Right kidney (tissue), 1 donor: ENCODE data around the gene RELT.

Experiments used
- DNase-seq: peaks from one replicate; pipeline ENCODE4 v3.0.0-alpha.2; 2016

The RELT gene

GRCh38 chr11:73390601-73391565, 14.7 kb downstream of the RELT start:
- DNase-seq: no peak

DNA sequence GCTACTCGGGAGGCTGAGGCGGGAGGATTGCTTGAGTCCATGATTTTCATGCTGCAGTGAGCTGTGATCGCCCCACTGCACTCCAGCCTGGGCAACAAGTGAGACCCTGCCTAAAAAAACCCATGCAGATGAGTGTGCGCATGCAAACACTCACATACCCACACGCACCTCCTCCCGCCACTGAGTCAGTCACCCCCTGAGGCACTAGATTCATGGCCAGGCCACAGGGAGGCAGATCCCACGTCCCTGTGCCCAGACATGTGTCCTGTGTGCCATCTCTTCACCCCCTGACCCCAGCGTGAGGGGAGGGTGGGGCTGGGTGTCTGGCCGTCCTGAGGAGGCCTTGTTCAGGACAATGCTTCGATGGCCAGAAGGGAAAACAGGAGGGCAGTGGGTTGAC, 15.5 kb downstream of the RELT start:
- no peak for DNase-seq

- DNase-seq: no peak
Observed at GRCh38 chr11:73392108-73393010, 16.2 kb downstream of the RELT start.

- DNase-seq: no peak
Observed at GRCh38 chr11:73393011-73393380, 16.8 kb downstream of the RELT start.

- peak; percentile 58 for DNase-seq
Observed at GRCh38 chr11:73393479-73394415, 17.5 kb downstream of the RELT start.

GRCh38 chr11:73394416-73395296, 18.5 kb downstream of the RELT start:
- DNase-seq: no peak

DNA sequence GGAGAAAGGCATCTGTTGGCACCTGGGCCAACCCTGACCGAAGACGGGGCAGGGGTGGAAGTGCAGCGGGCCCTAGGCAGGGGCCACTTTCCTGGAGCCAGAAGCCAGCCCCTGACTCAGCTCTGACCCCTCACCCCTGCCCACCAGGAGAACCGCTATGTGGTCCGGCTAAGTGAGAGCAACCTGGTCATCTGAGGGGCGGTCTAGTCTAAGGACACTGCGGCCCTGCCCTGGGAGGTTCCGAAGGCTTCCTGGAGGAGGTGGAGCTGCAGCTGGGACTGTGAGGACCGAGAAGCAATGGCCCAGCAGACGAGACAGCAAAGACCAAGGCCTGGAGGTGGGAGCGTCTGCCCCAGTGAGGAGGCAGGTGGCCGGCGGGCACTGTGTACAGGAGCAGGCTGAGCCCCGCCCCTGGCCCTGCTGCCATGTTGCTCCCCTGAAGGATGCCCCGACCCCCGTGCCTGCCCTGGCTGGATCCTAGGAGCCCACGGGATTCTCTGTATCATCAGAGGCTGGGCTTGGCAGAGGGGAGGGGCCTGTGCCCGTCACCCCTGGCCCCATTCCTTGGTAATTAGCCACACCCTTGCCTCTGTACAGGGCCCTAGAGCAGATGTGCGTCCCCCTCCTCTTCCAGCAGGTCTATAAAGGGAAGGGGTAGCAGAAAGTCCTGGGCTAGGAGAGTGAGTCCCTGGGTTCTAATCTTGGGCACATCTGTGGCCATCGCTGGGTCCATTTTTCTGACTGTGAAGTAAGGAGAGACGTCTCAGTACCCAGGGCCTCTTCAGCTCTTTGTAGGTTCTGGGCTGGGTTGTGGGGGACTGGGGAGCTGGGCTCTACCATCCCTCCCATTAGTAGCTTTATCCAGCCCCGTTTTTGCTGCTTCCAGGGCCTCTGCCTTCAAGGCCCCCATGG, 19.4 kb downstream of the RELT start:
- DNase-seq: no peak

DNA sequence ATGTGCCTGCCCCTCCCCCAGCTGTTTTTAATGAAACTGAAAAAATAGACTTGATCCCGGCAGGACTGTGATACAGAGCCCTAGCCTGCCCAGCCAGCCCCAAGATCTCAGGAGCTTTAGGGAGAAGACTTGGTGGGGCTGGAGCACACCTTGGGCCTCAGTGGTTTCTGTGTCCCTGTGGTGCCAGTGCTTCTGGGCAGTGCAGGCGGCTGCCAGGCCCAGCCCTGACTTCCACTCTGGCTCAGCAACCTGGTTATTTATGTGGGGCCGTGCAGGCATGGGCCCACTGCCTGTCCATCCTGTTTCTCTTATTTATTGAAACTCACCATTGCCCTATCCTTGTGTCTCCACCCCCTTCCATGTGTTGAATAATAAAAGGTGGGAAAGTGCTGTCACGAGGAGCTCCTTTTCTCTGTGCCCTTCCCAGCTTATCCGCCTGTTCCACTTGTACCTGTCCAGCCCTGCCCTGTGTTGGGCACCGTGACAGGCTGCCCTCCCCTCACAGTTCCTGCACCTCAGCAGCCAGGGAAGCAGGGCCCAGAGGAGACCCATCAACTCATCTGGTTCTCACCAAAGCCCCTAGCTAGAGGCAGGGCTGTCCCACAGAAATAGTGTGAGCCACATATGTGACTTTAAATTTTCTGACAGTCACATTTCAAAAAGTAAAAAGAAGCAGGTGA, 20.2 kb downstream of the RELT start:
- no peak for DNase-seq

DNA sequence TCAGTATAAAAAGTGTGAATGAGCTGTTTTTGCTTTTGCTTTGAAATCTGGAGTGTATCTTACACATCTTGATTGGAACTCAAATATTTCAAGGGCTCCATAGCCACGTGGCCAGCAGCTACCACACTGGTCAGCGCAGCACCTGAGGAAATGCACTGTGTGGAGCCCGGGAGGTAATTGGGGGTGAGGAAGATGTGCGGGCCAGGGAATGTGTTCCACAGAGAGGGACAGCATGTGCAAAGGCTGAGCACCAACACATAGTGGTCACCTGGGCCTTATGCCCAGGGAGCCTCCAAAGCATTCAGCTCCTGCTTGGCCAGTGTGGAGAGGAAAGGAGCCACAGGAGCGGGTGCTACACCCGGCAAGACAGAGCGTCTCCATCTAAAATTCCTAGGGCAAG, 20.8 kb downstream of the RELT start:
- no peak for DNase-seq

GRCh38 chr11:73397468-73398131, 21.4 kb downstream of the RELT start:
- no peak for DNase-seq

DNA sequence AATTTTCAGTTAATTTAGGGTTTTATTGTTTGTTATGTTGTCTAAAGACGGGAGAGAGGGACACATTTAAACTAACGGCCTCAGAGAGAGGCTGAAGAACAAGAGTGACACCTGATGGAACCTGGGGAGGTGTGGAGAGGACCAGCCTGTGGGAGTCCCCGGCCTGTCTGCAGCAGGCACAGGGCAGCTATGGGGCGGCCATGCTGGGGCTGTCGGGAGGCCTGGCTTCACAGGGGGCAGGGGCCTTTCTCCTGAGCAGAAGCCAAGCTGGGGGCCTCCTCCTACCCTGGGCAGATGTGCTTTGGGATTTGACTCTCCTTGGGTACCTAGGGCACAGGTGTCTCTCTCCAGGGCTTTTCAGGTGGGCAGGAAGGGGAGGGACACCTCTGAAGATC, 21.9 kb downstream of the RELT start:
- DNase-seq: no peak

GRCh38 chr11:73398721-73399120, 22.5 kb downstream of the RELT start:
- DNase-seq: no peak

DNA sequence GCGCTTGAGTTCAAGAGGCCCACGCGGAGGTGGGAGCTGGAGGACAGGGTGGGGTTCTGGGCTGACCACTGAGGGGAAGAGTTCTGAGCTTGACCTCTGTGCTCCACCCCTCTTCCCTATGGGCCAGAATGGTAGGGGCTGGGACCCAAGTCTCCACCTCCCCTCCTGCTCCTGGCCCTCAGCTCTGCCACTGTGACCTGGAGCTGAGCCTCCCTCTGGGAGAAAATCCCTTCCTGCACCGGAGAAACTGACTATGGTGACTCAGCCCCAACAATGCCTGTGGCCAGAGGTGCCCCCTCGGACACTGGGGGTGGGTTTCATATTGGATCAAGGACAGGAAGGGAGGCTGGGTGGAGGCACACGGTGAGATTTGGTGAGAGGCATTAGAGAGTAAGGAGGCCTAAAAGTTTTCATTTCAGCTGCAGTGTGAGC, 23.0 kb downstream of the RELT start:
- DNase-seq: no peak

- no peak for DNase-seq
Observed at GRCh38 chr11:73399636-73400035, 23.4 kb downstream of the RELT start.

GRCh38 chr11:73400293-73400692, 24.1 kb downstream of the RELT start:
- DNase-seq: no peak

DNA sequence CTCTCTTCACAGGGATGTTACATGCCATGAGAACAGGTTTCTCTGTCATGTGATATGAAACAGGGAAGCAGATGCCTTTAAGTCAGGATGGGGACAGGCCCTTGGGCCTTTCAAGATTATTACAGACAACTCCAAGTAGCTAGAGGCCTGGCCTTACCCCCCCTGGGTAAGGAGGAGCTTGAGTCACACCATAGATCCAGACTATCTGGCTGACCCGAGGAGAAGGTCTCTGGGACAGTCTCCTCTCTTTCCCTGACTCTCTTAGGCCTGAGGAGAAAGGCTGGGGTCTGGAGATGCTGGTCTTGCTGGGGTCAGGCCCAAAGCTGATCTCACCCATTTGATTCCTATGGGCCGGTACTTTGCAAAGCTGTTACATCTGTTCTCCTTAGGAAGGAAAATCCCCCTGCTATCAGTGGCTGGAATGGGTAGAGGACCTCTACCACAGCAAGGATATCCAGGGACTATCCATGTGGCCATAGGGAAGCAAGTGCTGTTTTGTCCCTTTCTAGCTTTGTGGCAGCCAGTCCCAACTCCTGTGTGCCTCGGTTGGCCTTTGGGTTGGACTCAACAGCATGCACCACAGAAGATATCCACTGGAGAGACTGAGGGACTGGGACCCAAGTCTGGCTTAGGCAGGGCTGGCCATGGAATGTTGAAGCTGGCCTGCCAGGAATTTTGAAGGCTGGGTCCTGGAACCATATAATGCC, 25.2 kb downstream of the RELT start:
- no peak for DNase-seq

DNA sequence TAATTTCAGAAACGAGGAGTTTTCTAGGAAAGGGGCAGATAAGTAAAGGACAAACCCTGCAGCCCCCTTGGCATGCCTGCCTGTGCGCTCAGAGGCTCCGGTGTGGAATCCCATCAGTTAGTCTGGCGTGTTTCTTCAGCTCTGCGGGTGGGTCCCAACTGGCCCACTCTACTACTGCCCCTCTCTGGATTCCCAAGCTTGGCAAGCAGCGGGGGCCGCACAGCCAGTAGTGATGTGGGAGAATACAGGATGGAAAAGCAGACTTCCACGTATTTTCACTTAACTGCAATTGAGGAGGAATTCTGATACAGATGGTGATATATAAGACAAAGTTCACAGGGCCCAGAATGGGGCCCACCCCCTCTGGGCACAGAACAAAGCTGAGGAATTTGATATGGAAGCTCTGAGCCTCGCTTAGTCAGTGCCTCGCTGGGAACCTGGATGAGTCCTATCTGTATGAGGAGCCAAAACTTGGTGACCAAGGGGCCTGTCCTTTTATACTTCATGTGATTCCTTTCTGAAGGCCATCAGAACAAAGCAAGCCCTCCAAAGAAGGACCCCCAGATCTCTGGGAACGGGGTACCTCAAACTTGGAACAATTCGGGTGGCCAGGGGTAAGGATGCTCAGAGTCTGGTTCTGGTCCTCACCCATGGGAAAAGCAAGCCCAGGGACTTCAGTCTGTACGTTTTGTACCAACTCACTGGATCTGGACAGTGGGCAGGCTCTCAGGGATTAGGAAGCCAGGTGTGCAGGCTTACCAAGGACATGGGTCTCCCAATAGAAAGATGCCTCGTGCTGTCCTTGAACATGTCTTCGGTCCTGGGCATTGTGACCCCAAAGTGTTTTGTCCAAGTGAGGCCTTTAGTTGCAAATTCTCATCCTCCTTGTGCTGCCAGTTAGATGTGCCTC, 26.0 kb downstream of the RELT start:
- no peak for DNase-seq
